Smooth muscle cell of the coronary artery (primary cell): Measurements from ENCODE around the gene TP53INP2. TPM values are rescaled to one million over a fixed set of nuclear protein-coding genes. Genes with fewer than 3 reads are reported as not detected.

Experiments used
- total RNA-seq: library from RNA; depleted of rRNA; stranded (reverse); fragments of >200 nt; gene quantifications from 2 replicates; pipeline ENCODE4 v1.2.3, GENCODE V29; 2014; ENCODE audit warnings: low replicate concordance

The TP53INP2 gene, protein sequence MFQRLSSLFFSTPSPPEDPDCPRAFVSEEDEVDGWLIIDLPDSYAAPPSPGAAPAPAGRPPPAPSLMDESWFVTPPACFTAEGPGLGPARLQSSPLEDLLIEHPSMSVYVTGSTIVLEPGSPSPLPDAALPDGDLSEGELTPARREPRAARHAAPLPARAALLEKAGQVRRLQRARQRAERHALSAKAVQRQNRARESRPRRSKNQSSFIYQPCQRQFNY
- 1.3 and 2.7 TPM in 2 replicates for total RNA-seq

DNA sequence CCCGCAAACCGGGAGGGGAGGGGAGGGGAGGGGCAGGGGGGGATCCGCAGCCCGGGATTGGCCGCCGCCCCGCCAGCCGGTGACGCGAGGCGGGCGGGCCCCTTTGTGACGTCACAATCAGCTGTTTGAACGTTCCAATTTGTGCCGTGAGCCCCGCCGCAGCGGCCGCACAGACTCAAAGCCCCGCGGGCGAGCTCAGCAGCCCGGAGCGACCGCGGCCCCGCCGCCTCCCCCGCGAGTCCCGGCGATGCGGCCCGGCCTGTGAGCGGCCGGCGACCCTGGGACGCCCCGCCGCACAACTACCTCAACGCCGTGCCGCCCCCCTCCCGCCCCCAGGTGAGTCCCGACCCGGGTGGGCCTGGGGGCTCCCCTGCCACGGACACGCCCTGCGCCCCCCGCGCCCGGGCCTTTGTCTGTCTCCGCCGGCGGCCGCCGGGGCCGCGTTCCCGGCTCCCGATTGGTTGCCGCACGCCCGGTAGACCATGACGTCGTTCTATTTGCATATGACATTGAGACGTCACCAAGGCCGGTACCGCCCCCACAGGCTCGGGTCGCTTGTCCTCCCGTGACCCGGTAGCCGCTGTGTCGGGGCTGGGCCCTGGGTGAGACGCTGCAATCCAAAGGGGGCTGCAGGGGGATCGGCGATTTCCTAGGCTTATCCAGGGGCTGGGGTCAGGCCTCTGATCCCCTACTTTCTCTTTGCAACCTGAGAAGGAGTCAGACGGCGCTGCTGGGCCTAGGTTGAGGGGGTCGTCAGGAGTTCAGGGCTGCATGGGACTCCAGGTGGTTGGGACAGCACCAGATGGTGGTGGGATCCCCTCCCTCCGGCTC is at the start of gene TP53INP2:
Gene TP53INP2, plus strand, starts transcription at position 168 of the 831 bp plus-strand sequence. CDS start 4,396 bp downstream, outside the sequence.

DNA sequence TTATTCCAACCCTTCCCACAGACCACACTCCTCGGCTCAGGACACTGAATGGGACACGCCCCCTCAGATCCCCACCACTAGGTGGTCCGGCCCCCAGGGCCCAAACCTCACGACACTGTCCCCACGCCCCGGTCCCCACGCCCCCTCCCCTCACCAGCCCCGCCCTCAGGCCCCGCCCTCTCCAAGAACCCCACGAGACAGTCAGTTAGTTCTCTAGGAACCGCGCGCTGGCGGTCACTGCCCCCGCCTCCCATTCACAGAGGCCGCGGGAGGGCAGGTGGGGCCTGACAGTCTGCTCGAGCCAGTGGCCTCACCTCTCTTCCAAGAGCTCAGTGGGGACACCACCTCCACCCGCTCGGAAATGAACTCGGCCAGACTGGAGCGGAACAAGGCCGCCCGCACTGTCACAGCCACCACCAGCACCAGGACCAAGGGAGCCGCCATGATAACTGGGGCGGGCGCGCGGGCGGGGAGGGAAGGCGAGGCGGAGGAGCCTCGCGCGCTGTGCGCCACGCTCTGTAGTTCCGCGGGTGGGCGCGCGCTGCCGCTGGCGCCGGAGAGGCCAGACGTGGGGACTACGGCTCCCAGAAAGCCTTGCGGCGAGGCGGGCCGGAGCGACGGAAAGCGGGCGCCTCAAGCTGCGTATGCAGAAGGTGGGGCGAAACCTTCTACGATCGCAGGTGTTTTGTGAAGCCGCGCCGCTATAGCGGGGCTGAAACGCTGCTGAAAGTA is 27.3 kb upstream of the TP53INP2 start, which contains the start of gene PIGU:
Gene PIGU, minus strand, starts transcription at position 451 of the 732 bp plus-strand sequence. Its CDS starts 7 bp downstream, at position 444.

Other genes starting within 250 kb of the TP53INP2 start
- 61.2 and 73.6 TPM in 2 replicates for gene DYNLRB1, start 187.9 kb upstream of the TP53INP2 start, total RNA-seq
- gene MAP1LC3A, start 145.6 kb upstream of the TP53INP2 start, total RNA-seq: 14.7 and 17.2 TPM in 2 replicates
- 3.6 and 5.6 TPM in 2 replicates for gene PIGU, start 27.3 kb upstream of the TP53INP2 start, total RNA-seq
- 2.9 and 3.3 TPM in 2 replicates for gene NCOA6, start 121.3 kb downstream of the TP53INP2 start, total RNA-seq
- 9.9 and 11.9 TPM in 2 replicates for gene GGT7, start 168.5 kb downstream of the TP53INP2 start, total RNA-seq
- gene ACSS2, start 172.3 kb downstream of the TP53INP2 start, total RNA-seq: 25.6 and 38.3 TPM in 2 replicates